Cardiac septum (tissue), 1 donor: ENCODE data around the gene ALDH3A1. TPM values are rescaled to one million over a fixed set of nuclear protein-coding genes. Genes with fewer than 3 reads are reported as not detected.

ENCODE experiments used
- DNase-seq: peaks from one replicate; pipeline ENCODE4 v3.0.0-alpha.2; 2020; ENCODE audit warnings: low spot score
- intact Hi-C: fragments of 100-400 bp; cut with DNase I; formaldehyde crosslinking; loops from one replicate; pipeline ENCODE4 v1.14.0; 2022
- total RNA-seq: library from RNA; stranded (reverse); fragmentation: NEBNext Ultra II Directional; extraction: Animal tissue kit (Norgen Biotek cat#: 25700); gene quantifications from one replicate; pipeline ENCODE4 v1.2.1, GENCODE V29; 2021
- donor health status: DM: no; HTN: no; CAD: no.

The ALDH3A1 gene
- total RNA-seq, 1 donor from 2014 or later, result 0.24 TPM

- intact Hi-C loops, result loop anchor here (5.0 kb wide), 1 partner anchor 44 kb away; no protein-coding TSS in a partner anchor
- no peak for DNase-seq
These were observed 39.5 kb downstream of the ALDH3A1 start for GRCh38 chr17:19708431-19709175.

- intact Hi-C loops, result loop anchor here (5.0 kb wide), 1 partner anchor 45 kb away; no protein-coding TSS in a partner anchor
- DNase-seq, result no peak
These were observed 40.3 kb downstream of the ALDH3A1 start for GRCh38 chr17:19707728-19708221.

DNA sequence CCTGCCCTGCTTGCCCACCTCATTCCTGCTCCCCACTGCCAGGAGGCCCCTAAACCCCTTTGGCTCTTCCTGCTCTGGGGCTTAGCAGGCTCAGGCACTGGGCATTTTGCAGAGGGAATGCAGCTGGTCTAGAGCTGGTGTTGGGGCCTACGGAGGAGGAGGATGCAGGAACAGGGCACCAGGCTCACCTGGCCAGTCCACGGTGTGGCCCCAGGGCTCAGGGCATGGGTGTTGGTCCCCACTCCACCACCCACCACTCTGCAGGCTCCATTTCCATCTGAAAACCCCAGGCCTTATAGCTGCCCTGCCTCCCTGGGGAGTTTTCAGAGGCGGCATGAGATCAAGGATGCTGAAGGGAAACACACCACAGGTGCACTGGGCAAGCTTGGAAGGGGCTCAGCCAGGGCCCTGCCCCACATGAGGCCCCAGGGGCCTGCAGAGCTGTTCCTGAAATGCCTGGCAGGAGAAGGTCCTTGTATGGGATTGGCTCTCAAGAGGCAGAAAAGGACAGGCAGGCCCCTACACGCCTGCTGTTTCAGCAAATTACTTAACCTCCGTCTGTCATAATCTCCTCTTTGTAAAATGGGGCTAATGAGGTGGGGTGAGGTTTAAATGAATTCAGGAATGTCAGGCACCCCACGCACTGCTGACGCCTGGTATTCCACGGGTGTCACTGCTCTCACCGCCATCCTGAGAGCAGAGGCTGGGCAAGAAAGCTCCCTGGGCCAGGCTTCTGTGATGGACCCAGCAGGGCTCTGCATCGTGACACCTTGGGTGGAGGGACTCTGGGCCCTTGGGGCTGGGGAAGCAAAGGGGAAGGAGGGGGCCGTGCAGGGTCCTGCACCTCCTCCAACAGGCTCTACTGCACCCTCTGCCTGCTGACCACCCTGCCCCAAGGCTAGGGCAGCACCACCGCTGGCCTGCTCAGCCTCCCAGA lies 41.0 kb downstream of the ALDH3A1 start:
- intact Hi-C loops, result loop anchor here (5.0 kb wide), 1 partner anchor 45 kb away; no protein-coding TSS in a partner anchor

GRCh38 chr17:19705771-19706770 lies 42.0 kb downstream of the ALDH3A1 start:
- DNase-seq, result no peak
- intact Hi-C loops, result loop anchor here (5.0 kb wide), 1 partner anchor 46 kb away; no protein-coding TSS in a partner anchor

More for the DNA sequence above, 41.0 kb downstream of the ALDH3A1 start:
- no peak for DNase-seq

- intact Hi-C loops, result loop anchor here (5.0 kb wide), 1 partner anchor 47 kb away; no protein-coding TSS in a partner anchor
- DNase-seq, result no peak
These were observed 42.9 kb downstream of the ALDH3A1 start for GRCh38 chr17:19705201-19705600.

DNA sequence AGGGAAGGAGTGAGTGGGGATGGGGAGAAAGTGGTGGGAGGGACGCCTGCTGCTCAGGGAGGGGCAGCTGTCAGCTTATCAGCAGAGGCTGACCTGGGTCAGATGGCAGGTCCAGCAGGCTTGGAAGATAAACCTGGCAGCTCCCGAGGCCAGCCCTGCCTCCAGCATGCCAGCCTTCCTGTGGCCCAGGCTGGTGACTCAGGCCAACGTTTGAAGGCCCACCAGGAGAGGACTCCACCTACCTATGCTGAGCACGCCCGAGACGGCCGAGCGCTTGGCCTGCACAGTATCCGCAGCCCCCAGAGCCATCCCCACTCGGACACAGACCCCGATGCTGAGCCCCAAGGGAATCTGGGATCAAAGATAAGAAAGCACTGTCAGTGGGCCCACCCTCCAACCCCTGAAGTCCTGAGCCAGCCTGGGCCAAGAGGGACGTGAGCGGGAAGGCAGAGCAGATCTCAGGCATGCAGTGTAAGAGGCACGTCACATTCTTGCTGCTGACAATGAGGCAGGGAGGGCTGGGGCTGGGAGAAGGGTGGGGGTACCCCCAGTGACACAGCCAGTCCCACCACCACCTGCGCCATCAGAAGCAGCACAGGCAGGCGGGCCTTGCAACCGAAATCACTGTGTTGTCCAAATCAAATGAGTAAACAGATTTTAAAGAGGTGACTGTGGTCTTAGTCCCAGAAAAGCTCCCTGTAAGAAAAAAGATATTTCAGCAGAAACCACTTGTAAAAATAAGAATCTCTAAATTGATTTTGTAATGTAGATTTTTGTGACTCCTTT lies 44.1 kb downstream of the ALDH3A1 start:
- no peak for DNase-seq
- intact Hi-C loops, result loop anchor here (5.0 kb wide), 1 partner anchor 58 kb away; no protein-coding TSS in a partner anchor

- intact Hi-C loops, result loop anchor here (5.0 kb wide), 1 partner anchor 59 kb away; no protein-coding TSS in a partner anchor
- no peak for DNase-seq
These were observed 44.8 kb downstream of the ALDH3A1 start for GRCh38 chr17:19703106-19703827.

DNA sequence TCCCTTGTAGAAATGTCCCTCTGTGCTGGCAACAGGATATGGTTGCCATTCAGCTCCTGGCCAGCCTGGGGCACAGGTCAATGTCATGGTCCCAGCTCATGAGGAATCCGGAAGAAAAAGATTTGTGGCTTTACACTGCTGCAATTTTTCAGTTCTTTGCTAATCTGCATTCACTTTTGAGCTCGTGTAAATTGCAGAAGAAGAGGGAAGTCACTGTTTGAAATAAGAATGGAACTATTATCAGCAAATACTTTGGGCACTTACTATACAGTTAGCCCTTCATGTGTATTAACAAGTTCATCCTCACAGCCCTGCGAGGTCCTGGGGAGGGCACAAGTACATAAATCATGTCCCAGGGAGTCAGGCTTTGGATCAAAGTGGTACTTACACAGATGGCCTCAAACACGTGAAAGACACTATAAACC lies 45.9 kb downstream of the ALDH3A1 start:
- DNase-seq, result no peak
- intact Hi-C loops, result loop anchor here (5.0 kb wide), 1 partner anchor 60 kb away; no protein-coding TSS in a partner anchor

Other genes starting within 250 kb of the ALDH3A1 start
- gene SLC47A1, start 214.4 kb downstream of the ALDH3A1 start, total RNA-seq, result 11.8 TPM
- gene ALDH3A2, start 99.5 kb downstream of the ALDH3A1 start, total RNA-seq, result 107 TPM
- gene SLC47A2, start 31.7 kb downstream of the ALDH3A1 start, total RNA-seq, result not detected
- 14.0 TPM for gene ULK2, start 119.6 kb upstream of the ALDH3A1 start, total RNA-seq
- gene AKAP10, start 229.5 kb upstream of the ALDH3A1 start, total RNA-seq, result 18.5 TPM